Measurements from ENCODE around the gene MORN5. TPM values are rescaled to one million over a fixed set of nuclear protein-coding genes. Genes with fewer than 3 reads are reported as not detected.

The MORN5 gene
- total and polyA plus RNA-seq, 4 donors, result not detected

DNA sequence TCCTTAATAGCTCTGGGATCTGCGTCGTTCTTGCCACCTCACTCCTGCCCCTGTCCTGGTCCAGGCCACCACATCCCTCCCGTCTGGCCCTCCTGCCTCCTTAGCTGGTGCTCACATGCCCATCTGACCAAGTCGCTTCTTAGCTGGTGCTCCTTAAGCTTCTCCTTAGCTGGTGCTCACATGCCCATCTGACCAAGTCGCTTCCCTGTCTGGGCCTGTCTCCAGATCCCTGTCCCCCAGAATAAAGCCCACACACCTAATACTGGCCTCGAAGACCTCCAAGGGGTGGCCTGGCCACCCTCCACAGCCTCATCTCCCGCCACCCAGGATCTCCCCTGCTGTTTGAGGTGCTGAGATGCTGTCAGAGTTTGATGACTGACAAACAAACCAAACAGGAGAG is 35.2 kb upstream of the MORN5 start:
- TF ChIP-seq, protein P1, sequence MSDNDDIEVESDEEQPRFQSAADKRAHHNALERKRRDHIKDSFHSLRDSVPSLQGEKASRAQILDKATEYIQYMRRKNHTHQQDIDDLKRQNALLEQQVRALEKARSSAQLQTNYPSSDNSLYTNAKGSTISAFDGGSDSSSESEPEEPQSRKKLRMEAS (IDR thresholded peaks at IDR 0.05), result no peak
- TF ChIP-seq, protein P2, sequence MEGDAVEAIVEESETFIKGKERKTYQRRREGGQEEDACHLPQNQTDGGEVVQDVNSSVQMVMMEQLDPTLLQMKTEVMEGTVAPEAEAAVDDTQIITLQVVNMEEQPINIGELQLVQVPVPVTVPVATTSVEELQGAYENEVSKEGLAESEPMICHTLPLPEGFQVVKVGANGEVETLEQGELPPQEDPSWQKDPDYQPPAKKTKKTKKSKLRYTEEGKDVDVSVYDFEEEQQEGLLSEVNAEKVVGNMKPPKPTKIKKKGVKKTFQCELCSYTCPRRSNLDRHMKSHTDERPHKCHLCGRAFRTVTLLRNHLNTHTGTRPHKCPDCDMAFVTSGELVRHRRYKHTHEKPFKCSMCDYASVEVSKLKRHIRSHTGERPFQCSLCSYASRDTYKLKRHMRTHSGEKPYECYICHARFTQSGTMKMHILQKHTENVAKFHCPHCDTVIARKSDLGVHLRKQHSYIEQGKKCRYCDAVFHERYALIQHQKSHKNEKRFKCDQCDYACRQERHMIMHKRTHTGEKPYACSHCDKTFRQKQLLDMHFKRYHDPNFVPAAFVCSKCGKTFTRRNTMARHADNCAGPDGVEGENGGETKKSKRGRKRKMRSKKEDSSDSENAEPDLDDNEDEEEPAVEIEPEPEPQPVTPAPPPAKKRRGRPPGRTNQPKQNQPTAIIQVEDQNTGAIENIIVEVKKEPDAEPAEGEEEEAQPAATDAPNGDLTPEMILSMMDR (IDR thresholded peaks at IDR 0.05; ENCODE audit: low read depth, low read length, missing input control), result no peak
- TF ChIP-seq HNF4A (conservative IDR thresholded peaks at IDR 0.05) (no peak), JUND (IDR thresholded peaks at IDR 0.05) (no peak), YY1 (IDR thresholded peaks at IDR 0.05) (no peak)
- TF ChIP-seq, protein P3, sequence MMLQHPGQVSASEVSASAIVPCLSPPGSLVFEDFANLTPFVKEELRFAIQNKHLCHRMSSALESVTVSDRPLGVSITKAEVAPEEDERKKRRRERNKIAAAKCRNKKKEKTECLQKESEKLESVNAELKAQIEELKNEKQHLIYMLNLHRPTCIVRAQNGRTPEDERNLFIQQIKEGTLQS (IDR thresholded peaks at IDR 0.05), result no peak
- no peak overlapping the region for H3K4me3 ChIP-seq (ENCODE audit: low read depth in 1 of 3, low read length in 3 of 3)
- peaks cover 0 to 15% (median 3%) of the 10 kb centered on the region in 4 donors for H3K4me1 ChIP-seq (ENCODE audit: control insufficient read depth in 4 of 4, insufficient read depth in 4 of 4, low read length in 3 of 4)
- no peaks in the 10 kb centered on the region for H3K36me3 ChIP-seq (ENCODE audit: control insufficient read depth in 4 of 4, insufficient read depth in 3 of 4, low read depth in 1 of 4, low read length in 3 of 4)
- peaks cover 0 to 6% (median 3%) of the 10 kb centered on the region in 4 donors for H3K27me3 ChIP-seq (ENCODE audit: control insufficient read depth in 4 of 4, insufficient read depth in 4 of 4, low read length in 3 of 4)
- WGBS, result 61% methylated on average over 7 of the region's 7 CpGs
- no peak overlapping the region for H3K9ac ChIP-seq (ENCODE audit: low read depth in 1 of 2, low read length in 2 of 2)
- DNase-seq (ENCODE audit: low spot score), result no peak
- H3K9me3 ChIP-seq (ENCODE audit: control insufficient read depth in 4 of 4, low read length in 3 of 4), result no peaks in the 10 kb centered on the region
- no peak overlapping the region for H3K27ac ChIP-seq (ENCODE audit: low read depth in 1 of 2, low read length in 2 of 2)

DNA sequence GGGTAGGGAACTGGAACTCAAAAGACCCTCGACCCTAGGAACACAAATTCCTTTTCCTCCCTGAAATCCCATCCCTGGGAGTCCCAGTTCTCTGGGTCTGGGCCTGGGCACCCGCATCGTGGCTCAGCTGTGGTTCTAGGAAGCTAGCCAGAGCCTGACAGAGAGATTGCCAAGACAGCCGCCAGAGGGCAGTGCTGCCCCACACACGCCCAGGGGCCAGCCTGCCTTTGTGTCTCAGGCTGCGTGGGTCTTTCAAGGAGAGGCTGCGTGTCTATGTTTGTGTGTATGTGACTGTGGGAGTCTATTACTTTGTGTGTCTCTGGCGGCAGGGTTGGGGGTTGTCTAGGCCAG is 34.6 kb upstream of the MORN5 start:
- Histone ChIP-seq H3K9ac (ENCODE audit: low read depth in 1 of 2, low read length in 2 of 2) (no peak overlapping the region), H3K27ac (ENCODE audit: low read depth in 1 of 2, low read length in 2 of 2) (no peak overlapping the region), H3K4me1 (ENCODE audit: control insufficient read depth in 4 of 4, insufficient read depth in 4 of 4, low read length in 3 of 4) (peaks cover 0 to 15% (median 3%) of the 10 kb centered on the region in 4 donors), H3K9me3 (ENCODE audit: control insufficient read depth in 4 of 4, low read length in 3 of 4) (no peaks in the 10 kb centered on the region), H3K36me3 (ENCODE audit: control insufficient read depth in 4 of 4, insufficient read depth in 3 of 4, low read depth in 1 of 4, low read length in 3 of 4) (no peaks in the 10 kb centered on the region), H3K27me3 (ENCODE audit: control insufficient read depth in 4 of 4, insufficient read depth in 4 of 4, low read length in 3 of 4) (peaks cover 0 to 6% (median 3%) of the 10 kb centered on the region in 4 donors), H3K4me3 (ENCODE audit: low read depth in 1 of 3, low read length in 3 of 3) (no peak overlapping the region)
- WGBS, result under 1% methylated on average over 8 of the region's 8 CpGs
- TF ChIP-seq RAD21 (IDR thresholded peaks at IDR 0.05) (peak; percentile 98 to 99), JUND (IDR thresholded peaks at IDR 0.05) (no peak), FOXA2 (IDR thresholded peaks at IDR 0.05) (no peak), YY1 (IDR thresholded peaks at IDR 0.05) (no peak), SP1 (IDR thresholded peaks at IDR 0.05) (no peak), RXRA (IDR thresholded peaks at IDR 0.05) (no peak)
- TF ChIP-seq, protein P2 (IDR thresholded peaks at IDR 0.05; ENCODE audit: low read depth, low read length, missing input control), result peak; percentile 94
- peak; percentile 89 for DNase-seq (ENCODE audit: low spot score)

DNA sequence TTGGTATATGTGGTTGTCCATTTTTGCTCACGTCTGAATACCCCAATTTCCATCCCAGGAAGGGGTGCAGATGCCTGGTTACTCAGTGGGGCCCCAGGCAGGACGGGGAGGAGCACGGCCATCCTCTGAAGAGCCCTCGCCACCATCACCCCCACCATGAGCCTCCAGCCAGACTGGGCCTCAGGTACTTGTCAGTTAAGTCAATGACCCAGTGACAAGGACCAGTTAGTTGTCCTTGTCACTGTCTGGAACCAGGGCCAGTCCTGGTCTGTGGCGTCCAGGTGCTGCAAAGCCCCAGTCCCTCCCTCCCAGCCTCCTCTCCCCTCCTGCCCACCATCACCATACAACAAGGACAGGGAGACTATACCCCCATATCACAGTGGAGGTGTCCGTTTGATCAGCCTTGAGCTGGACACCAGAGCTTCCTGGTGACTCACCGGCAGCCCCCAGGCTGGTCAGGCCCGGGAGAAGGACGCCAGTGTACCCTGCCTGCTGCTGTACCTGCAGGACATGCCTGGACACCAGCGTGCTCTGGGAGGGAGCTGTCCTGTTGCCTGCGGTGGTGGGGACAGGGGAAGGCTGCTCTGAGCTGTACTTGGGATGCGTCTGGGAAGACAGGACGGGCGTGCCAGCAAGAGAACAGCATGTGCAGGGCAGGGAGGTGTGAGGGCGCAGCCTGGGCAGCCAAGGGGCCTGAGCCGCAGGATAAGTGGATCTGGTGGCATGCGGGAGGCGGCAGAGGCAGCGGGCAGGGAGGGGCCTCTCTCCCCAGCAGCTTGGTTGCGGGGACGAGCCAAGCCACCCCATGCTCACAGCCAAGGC is 34.0 kb upstream of the MORN5 start:
- H3K9ac ChIP-seq (ENCODE audit: low read depth in 1 of 2, low read length in 2 of 2), result no peak overlapping the region
- H3K9me3 ChIP-seq (ENCODE audit: control insufficient read depth in 4 of 4, low read length in 3 of 4), result no peaks in the 10 kb centered on the region
- DNase-seq (ENCODE audit: low spot score), result no peak
- H3K4me3 ChIP-seq (ENCODE audit: low read depth in 1 of 3, low read length in 3 of 3), result no peak overlapping the region
- H3K36me3 ChIP-seq (ENCODE audit: control insufficient read depth in 4 of 4, insufficient read depth in 3 of 4, low read depth in 1 of 4, low read length in 3 of 4), result no peaks in the 10 kb centered on the region
- WGBS, result 32% methylated on average over 21 of the region's 21 CpGs
- no peak overlapping the region for H3K27ac ChIP-seq (ENCODE audit: low read depth in 1 of 2, low read length in 2 of 2)
- peaks cover 0 to 15% (median 3%) of the 10 kb centered on the region in 4 donors for H3K4me1 ChIP-seq (ENCODE audit: control insufficient read depth in 4 of 4, insufficient read depth in 4 of 4, low read length in 3 of 4)
- peaks cover 0 to 6% (median 3%) of the 10 kb centered on the region in 4 donors for H3K27me3 ChIP-seq (ENCODE audit: control insufficient read depth in 4 of 4, insufficient read depth in 4 of 4, low read length in 3 of 4)
- TF ChIP-seq EGR1 (IDR thresholded peaks at IDR 0.05; ENCODE audit: low read depth in 2 of 2) (no peak), HNF4A (conservative IDR thresholded peaks at IDR 0.05) (no peak), YY1 (IDR thresholded peaks at IDR 0.05) (no peak), RXRA (IDR thresholded peaks at IDR 0.05) (no peak), FOXA2 (IDR thresholded peaks at IDR 0.05) (no peak), GABPA (IDR thresholded peaks at IDR 0.05 in 1 of 2, conservative IDR thresholded peaks at IDR 0.05 in 1 of 2) (no peak), JUND (IDR thresholded peaks at IDR 0.05) (no peak), FOXA1 (IDR thresholded peaks at IDR 0.05) (no peak)
- TF ChIP-seq, protein P4, sequence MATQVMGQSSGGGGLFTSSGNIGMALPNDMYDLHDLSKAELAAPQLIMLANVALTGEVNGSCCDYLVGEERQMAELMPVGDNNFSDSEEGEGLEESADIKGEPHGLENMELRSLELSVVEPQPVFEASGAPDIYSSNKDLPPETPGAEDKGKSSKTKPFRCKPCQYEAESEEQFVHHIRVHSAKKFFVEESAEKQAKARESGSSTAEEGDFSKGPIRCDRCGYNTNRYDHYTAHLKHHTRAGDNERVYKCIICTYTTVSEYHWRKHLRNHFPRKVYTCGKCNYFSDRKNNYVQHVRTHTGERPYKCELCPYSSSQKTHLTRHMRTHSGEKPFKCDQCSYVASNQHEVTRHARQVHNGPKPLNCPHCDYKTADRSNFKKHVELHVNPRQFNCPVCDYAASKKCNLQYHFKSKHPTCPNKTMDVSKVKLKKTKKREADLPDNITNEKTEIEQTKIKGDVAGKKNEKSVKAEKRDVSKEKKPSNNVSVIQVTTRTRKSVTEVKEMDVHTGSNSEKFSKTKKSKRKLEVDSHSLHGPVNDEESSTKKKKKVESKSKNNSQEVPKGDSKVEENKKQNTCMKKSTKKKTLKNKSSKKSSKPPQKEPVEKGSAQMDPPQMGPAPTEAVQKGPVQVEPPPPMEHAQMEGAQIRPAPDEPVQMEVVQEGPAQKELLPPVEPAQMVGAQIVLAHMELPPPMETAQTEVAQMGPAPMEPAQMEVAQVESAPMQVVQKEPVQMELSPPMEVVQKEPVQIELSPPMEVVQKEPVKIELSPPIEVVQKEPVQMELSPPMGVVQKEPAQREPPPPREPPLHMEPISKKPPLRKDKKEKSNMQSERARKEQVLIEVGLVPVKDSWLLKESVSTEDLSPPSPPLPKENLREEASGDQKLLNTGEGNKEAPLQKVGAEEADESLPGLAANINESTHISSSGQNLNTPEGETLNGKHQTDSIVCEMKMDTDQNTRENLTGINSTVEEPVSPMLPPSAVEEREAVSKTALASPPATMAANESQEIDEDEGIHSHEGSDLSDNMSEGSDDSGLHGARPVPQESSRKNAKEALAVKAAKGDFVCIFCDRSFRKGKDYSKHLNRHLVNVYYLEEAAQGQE (IDR thresholded peaks at IDR 0.05), result no peak
- TF ChIP-seq, protein P5, sequence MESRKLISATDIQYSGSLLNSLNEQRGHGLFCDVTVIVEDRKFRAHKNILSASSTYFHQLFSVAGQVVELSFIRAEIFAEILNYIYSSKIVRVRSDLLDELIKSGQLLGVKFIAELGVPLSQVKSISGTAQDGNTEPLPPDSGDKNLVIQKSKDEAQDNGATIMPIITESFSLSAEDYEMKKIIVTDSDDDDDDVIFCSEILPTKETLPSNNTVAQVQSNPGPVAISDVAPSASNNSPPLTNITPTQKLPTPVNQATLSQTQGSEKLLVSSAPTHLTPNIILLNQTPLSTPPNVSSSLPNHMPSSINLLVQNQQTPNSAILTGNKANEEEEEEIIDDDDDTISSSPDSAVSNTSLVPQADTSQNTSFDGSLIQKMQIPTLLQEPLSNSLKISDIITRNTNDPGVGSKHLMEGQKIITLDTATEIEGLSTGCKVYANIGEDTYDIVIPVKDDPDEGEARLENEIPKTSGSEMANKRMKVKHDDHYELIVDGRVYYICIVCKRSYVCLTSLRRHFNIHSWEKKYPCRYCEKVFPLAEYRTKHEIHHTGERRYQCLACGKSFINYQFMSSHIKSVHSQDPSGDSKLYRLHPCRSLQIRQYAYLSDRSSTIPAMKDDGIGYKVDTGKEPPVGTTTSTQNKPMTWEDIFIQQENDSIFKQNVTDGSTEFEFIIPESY (IDR thresholded peaks at IDR 0.05), result no peak
- TF ChIP-seq, protein P1 (IDR thresholded peaks at IDR 0.05), result no peak

Measured in liver (tissue), 9 donors.